HEK293 (cell line): ENCODE measurements around the gene ZNF766.
"Not testable (repeated sequence)": the region's sequence is repeated elsewhere in the genome, so short reads cannot be mapped to it uniquely, and the experiment has no call there.

Source experiments
- CTCF ChIA-PET: fragments of 350-600 bp; formaldehyde crosslinking; extraction: SDS; loops from one replicate; lab custom pipeline; 2021; ENCODE audit warnings: antibody characterized with exemption; lab: Yijun Ruan, JAX
- POLR2A ChIA-PET: fragments of 300-600 bp; formaldehyde crosslinking; extraction: SDS; loops from one replicate; lab custom pipeline; 2020; ENCODE audit warnings: antibody characterized with exemption, inconsistent platforms; lab: Yijun Ruan, JAX
- H3K27ac ChIP-seq: fragments of 200-500 bp; sonication (Bioruptor generic); 2 replicates; pipeline ENCODE4 v1.5.1; 2014; ENCODE audit warnings: low read depth, low read length, control low read depth, inconsistent platforms; ENCODE audit errors: extremely low read depth
- H3K36me3 ChIP-seq, 2 experiments: fragments of 200-500 bp in 1 of 2; sonication (Bioruptor generic) in 1 of 2; 1 replicate in 1 of 2; 2 replicates in 1 of 2; pipeline ENCODE4 v1.5.1; 2014 to 2017; ENCODE audit warnings: inconsistent platforms in 2 of 2, low read length in 2 of 2; ENCODE audit not compliant: control insufficient read depth in 2 of 2, insufficient read depth in 1 of 2
- H3K4me1 ChIP-seq: fragments of 200-500 bp; sonication (Bioruptor generic); 2 replicates; pipeline ENCODE4 v1.5.1; 2014; ENCODE audit warnings: mild to moderate bottlenecking, low read length, inconsistent platforms; ENCODE audit not compliant: control insufficient read depth, insufficient read depth
- H3K4me3 ChIP-seq: 2 replicates; pipeline ENCODE4 v1.5.1; 2011; ENCODE audit warnings: low read depth, mild to moderate bottlenecking, control low read depth, low read length, moderate library complexity
- H3K9me3 ChIP-seq: fragments of 200-500 bp; sonication (Bioruptor generic); 2 replicates; pipeline ENCODE4 v1.5.1; 2014; ENCODE audit warnings: low read depth, low read length, inconsistent platforms; ENCODE audit not compliant: control insufficient read depth, insufficient read depth
- KLF17 ChIP-seq: fragments of 450-650 bp; formaldehyde crosslinking; IDR thresholded peaks from 2 replicates; pipeline ENCODE4 v1.5.1; 2016; ENCODE audit warnings: missing biosample characterization, missing genetic modification characterization
- PATZ1 ChIP-seq: fragments of 450-650 bp; formaldehyde crosslinking; IDR thresholded peaks from 2 replicates; pipeline ENCODE4 v1.5.1; 2016; ENCODE audit warnings: missing biosample characterization, missing genetic modification characterization
- REPIN1 ChIP-seq: fragments of 450-650 bp; formaldehyde crosslinking; IDR thresholded peaks from 2 replicates; pipeline ENCODE4 v1.5.1; 2017; ENCODE audit warnings: missing biosample characterization, missing genetic modification characterization, low read depth
- SCRT2 ChIP-seq: fragments of 450-650 bp; formaldehyde crosslinking; IDR thresholded peaks from 2 replicates; pipeline ENCODE4 v1.5.1; 2016; ENCODE audit warnings: missing biosample characterization, missing genetic modification characterization
- TRIM28 ChIP-seq: IDR thresholded peaks from 2 replicates; pipeline ENCODE4 v1.6.1; 2011; ENCODE audit warnings: low read length, control low read depth, borderline replicate concordance
- YY2 ChIP-seq: fragments of 450-650 bp; formaldehyde crosslinking; IDR thresholded peaks from 2 replicates; pipeline ENCODE4 v1.5.1; 2016; ENCODE audit warnings: missing biosample characterization, missing genetic modification characterization
- ZNF24 ChIP-seq: fragments of 450-650 bp; formaldehyde crosslinking; IDR thresholded peaks from 2 replicates; pipeline ENCODE4 v1.5.1; 2016; ENCODE audit warnings: missing biosample characterization, missing genetic modification characterization
- ZNF26 ChIP-seq: fragments of 450-650 bp; formaldehyde crosslinking; IDR thresholded peaks from 2 replicates; pipeline ENCODE4 v1.5.1; 2016; ENCODE audit warnings: missing biosample characterization, missing genetic modification characterization
- ZNF311 ChIP-seq: fragments of 450-650 bp; formaldehyde crosslinking; IDR thresholded peaks from 2 replicates; pipeline ENCODE4 v1.5.1; 2017; ENCODE audit warnings: missing biosample characterization, missing genetic modification characterization, borderline replicate concordance
- ZNF473 ChIP-seq: fragments of 450-650 bp; formaldehyde crosslinking; IDR thresholded peaks from 2 replicates; pipeline ENCODE4 v1.5.1; 2017; ENCODE audit warnings: missing biosample characterization, missing genetic modification characterization
- ZNF530 ChIP-seq: fragments of 450-650 bp; formaldehyde crosslinking; IDR thresholded peaks from 2 replicates; pipeline ENCODE4 v1.5.1; 2016; ENCODE audit warnings: low read depth, missing biosample characterization, missing genetic modification characterization
- ZNF549 ChIP-seq: fragments of 450-650 bp; IDR thresholded peaks from 2 replicates; pipeline ENCODE4 v1.5.1; 2018; ENCODE audit warnings: missing biosample characterization, missing genetic modification characterization, mild to moderate bottlenecking, inconsistent platforms, moderate library complexity
- ZNF571 ChIP-seq: fragments of 450-650 bp; formaldehyde crosslinking; IDR thresholded peaks from 2 replicates; pipeline ENCODE4 v1.5.0; 2017; ENCODE audit warnings: missing biosample characterization, missing genetic modification characterization
- ZNF600 ChIP-seq: fragments of 450-650 bp; formaldehyde crosslinking; IDR thresholded peaks from 2 replicates; pipeline ENCODE4 v1.5.1; 2016; ENCODE audit warnings: missing biosample characterization, missing genetic modification characterization
- ZNF610 ChIP-seq: fragments of 450-650 bp; formaldehyde crosslinking; IDR thresholded peaks from 2 replicates; pipeline ENCODE4 v1.5.1; 2016; ENCODE audit warnings: missing biosample characterization, missing genetic modification characterization, borderline replicate concordance
- ZNF654 ChIP-seq: fragments of 450-650 bp; formaldehyde crosslinking; IDR thresholded peaks from 2 replicates; pipeline ENCODE4 v1.5.1; 2016; ENCODE audit warnings: low read depth, missing biosample characterization, missing genetic modification characterization
- ZNF658 ChIP-seq: fragments of 450-650 bp; formaldehyde crosslinking; IDR thresholded peaks from 2 replicates; pipeline ENCODE4; 2016; ENCODE audit warnings: missing biosample characterization, missing genetic modification characterization
- ZNF785 ChIP-seq: fragments of 450-650 bp; formaldehyde crosslinking; IDR thresholded peaks from 2 replicates; pipeline ENCODE4 v1.5.1; 2016; ENCODE audit warnings: missing biosample characterization, missing genetic modification characterization
- ZSCAN4 ChIP-seq: fragments of 450-650 bp; formaldehyde crosslinking; IDR thresholded peaks from 2 replicates; pipeline ENCODE4 v1.5.1; 2017; ENCODE audit warnings: missing biosample characterization, missing genetic modification characterization

Gene ZNF766

GRCh38 chr19:52248241-52248640 lies 21.1 kb upstream of the ZNF766 start:
- ChIA-PET CTCF (interaction anchor here (0.7 to 1.7 kb wide), 3 partner anchors 11 to 1317 kb away, joined by 3 to 9 read pairs (median 4); no protein-coding TSS in a partner anchor), POLR2A (interaction anchor here (0.6 kb wide), 1 partner anchor 27 kb away, joined by 5 read pairs; no protein-coding TSS in a partner anchor)
- no peak overlapping the region for H3K4me3 ChIP-seq
- H3K36me3 ChIP-seq: no peaks in the 10 kb centered on the region
- peak; percentile 48 for TF ChIP-seq ZNF654 (tag by site-specific recombination)
- no peak for TF ChIP-seq ZSCAN4
- no peak overlapping the region for H3K27ac ChIP-seq
- no peaks in the 10 kb centered on the region for H3K4me1 ChIP-seq
- no peaks in the 10 kb centered on the region; the same call in 1 of the 2 replicates for H3K9me3 ChIP-seq

GRCh38 chr19:52258426-52258825 lies 11.0 kb upstream of the ZNF766 start:
- no peaks in the 10 kb centered on the region; the same call in 1 of the 2 replicates for H3K9me3 ChIP-seq
- POLR2A ChIA-PET: no interaction called here
- no peaks in the 10 kb centered on the region for H3K36me3 ChIP-seq
- CTCF ChIA-PET: no interaction called here
- no peaks in the 10 kb centered on the region for H3K4me1 ChIP-seq
- no peak for TF ChIP-seq ZNF571 (tag by site-specific recombination)
- H3K27ac ChIP-seq: no peak overlapping the region
- H3K4me3 ChIP-seq: no peak overlapping the region

GRCh38 chr19:52265556-52265955 lies 3.8 kb upstream of the ZNF766 start:
- CTCF ChIA-PET: interaction anchor here (0.6 to 0.7 kb wide), 2 partner anchors 242 to 384 kb away, joined by 3 to 4 read pairs; no protein-coding TSS in a partner anchor
- H3K4me1 ChIP-seq, H3K9me3 ChIP-seq, POLR2A ChIA-PET, H3K36me3 ChIP-seq, H3K27ac ChIP-seq, H3K4me3 ChIP-seq: not testable (repeated sequence)

GRCh38 chr19:52270266-52270885 lies 989 bp downstream of the ZNF766 start:
- peak overlapping the region; percentile 92 for H3K4me3 ChIP-seq
- peaks cover 10 to 25% of the 10 kb centered on the region in 2 experiments; a peak in 2 of 3 replicates for H3K36me3 ChIP-seq
- ChIA-PET CTCF (no interaction called here), POLR2A (no interaction called here)
- no peaks in the 10 kb centered on the region for H3K4me1 ChIP-seq
- H3K9me3 ChIP-seq: no peaks in the 10 kb centered on the region; the same call in 1 of the 2 replicates
- H3K27ac ChIP-seq: peak overlapping the region; percentile 75; the same call in 1 of the 2 replicates
- no peak for TF ChIP-seq ZNF473 (tag by site-specific recombination)
- TF ChIP-seq ZNF785 (tag by site-specific recombination): no peak
- TF ChIP-seq YY2 (tag by site-specific recombination): no peak
- no peak for TF ChIP-seq ZNF549 (tag by site-specific recombination)
- TF ChIP-seq ZNF24 (tag by site-specific recombination): no peak
- no peak for TF ChIP-seq TRIM28
- peak; percentile 89 for TF ChIP-seq ZNF530 (tag by site-specific recombination)
- TF ChIP-seq ZNF658 (tag by site-specific recombination): no peak

- no peak overlapping the region for H3K27ac ChIP-seq
- H3K4me1 ChIP-seq: no peaks in the 10 kb centered on the region
- POLR2A ChIA-PET: no interaction called here
- CTCF ChIA-PET: no interaction called here
- no peak for TF ChIP-seq PATZ1 (tag by site-specific recombination)
- TF ChIP-seq ZNF24 (tag by site-specific recombination): no peak
- no peak for TF ChIP-seq KLF17 (tag by site-specific recombination)
- TF ChIP-seq SCRT2 (tag by site-specific recombination): no peak
- no peak for TF ChIP-seq ZNF610 (tag by site-specific recombination)
- TF ChIP-seq ZNF311 (tag by site-specific recombination): no peak
- TF ChIP-seq ZNF26 (tag by site-specific recombination): no peak
- TF ChIP-seq REPIN1: no peak
- no peak for TF ChIP-seq ZNF600 (tag by site-specific recombination)
- H3K36me3 ChIP-seq: peaks cover 13 to 25% of the 10 kb centered on the region in 2 experiments; a peak in 2 of 3 replicates
- no peaks in the 10 kb centered on the region; the same call in 1 of the 2 replicates for H3K9me3 ChIP-seq
- no peak overlapping the region for H3K4me3 ChIP-seq
Observed at GRCh38 chr19:52273301-52273700, 3.9 kb downstream of the ZNF766 start.
